HCT116 (cell line): ENCODE data around the gene VPS37B. TPM values are rescaled to one million over a fixed set of nuclear protein-coding genes. Genes with fewer than 3 reads are reported as not detected.
A peak's percentile ranks its signal among the peaks of the same experiment; 100 is the strongest.

ENCODE experiments used
- ATAC-seq: fragments of 200-7000 bp; cut with Tn5 transposase; 2 replicates; pipeline ENCODE4 v1.9.1; 2020; ENCODE audit warnings: mild to moderate bottlenecking, moderate library complexity
- BruUV-seq: library from RNA; stranded (reverse); fragments of 400-500 nt; replicated peaks from 2 replicates; lab custom pipeline; 2021; lab: Mats Ljungman, UMichigan
- CTCF ChIA-PET: fragments of 300-600 bp; sonication (Branson Sonifier 250); formaldehyde crosslinking; loops from one replicate; lab custom pipeline; 2021; ENCODE audit warnings: antibody characterized with exemption; lab: Charles Lee
- POLR2A ChIA-PET: fragments of 300-600, 350-600 bp; sonication (Branson Sonifier 250); formaldehyde crosslinking; loops from one replicate; lab custom pipeline; 2021; ENCODE audit warnings: antibody characterized with exemption; lab: Charles Lee
- RAD21 ChIA-PET, 2 experiments: fragments of 300-600 bp; sonication (Branson Sonifier 250); formaldehyde crosslinking; loops; one replicate each; lab custom pipeline; 2023; ENCODE audit warnings: low total read pairs in 2 of 2; ENCODE audit not compliant: uncharacterized antibody in 2 of 2, unreplicated experiment in 2 of 2, low non-redundant PET in 1 of 2; lab: Charles Lee
- DNase-seq: peaks from one replicate; pipeline ENCODE4 v3.0.0-alpha.2; 2010; ENCODE audit warnings: low read depth, low spot score
- H2AFZ ChIP-seq: fragments of 200-600 bp; shearing (Covaris generic), sonication (generic); 2 replicates; pipeline ENCODE4 v1.6.1; 2017; ENCODE audit warnings: low read depth, mixed run types, mixed read lengths, antibody characterized with exemption, low read length; ENCODE audit not compliant: poor library complexity, severe bottlenecking
- H3K27ac ChIP-seq: 2 replicates; pipeline ENCODE4 v1.5.1; 2012; ENCODE audit warnings: low read depth, low read length
- H3K27me3 ChIP-seq: fragments of 200-600 bp; sonication (generic); 2 replicates; pipeline ENCODE4 v1.6.1; 2016; ENCODE audit warnings: mixed run types, low read length, mixed read lengths; ENCODE audit not compliant: insufficient read depth
- H3K36me3 ChIP-seq, 2 experiments: fragments of 200-500 bp in 1 of 2; fragments of 200-600 bp in 1 of 2; sonication (Bioruptor generic) in 1 of 2; sonication (generic) in 1 of 2; 2 replicates each; pipeline versions ENCODE4 v1.5.1 to v1.6.1; 2014 to 2016; ENCODE audit warnings: low read length in 2 of 2, inconsistent platforms in 1 of 2, mixed read lengths in 1 of 2, mixed run types in 1 of 2; ENCODE audit not compliant: insufficient read depth in 2 of 2, control insufficient read depth in 1 of 2
- H3K4me1 ChIP-seq, 2 experiments: fragments of 200-600 bp in 1 of 2; sonication (generic) in 1 of 2; 2 replicates each; pipeline versions ENCODE4 v1.5.1 to v1.6.1; 2012 to 2017; ENCODE audit warnings: low read length in 2 of 2, inconsistent platforms in 1 of 2, mild to moderate bottlenecking in 1 of 2, mixed read lengths in 1 of 2, mixed run types in 1 of 2, moderate library complexity in 1 of 2; ENCODE audit not compliant: insufficient read depth in 2 of 2, control insufficient read depth in 1 of 2
- H3K4me2 ChIP-seq: fragments of 200-600 bp; sonication (generic); 2 replicates; pipeline ENCODE4 v1.6.1; 2017; ENCODE audit warnings: mixed run types, low read length, mixed read lengths
- H3K4me3 ChIP-seq, 2 experiments: fragments of 200-600 bp in 1 of 2; sonication (generic) in 1 of 2; replicated peaks in 1 of 2; 2 replicates each; pipeline ENCODE4 v1.5.1; 2011 to 2016; ENCODE audit warnings: low read length in 2 of 2, control low read depth in 1 of 2, low read depth in 1 of 2, mild to moderate bottlenecking in 1 of 2, mixed read lengths in 1 of 2, mixed run types in 1 of 2
- H3K79me2 ChIP-seq: fragments of 200-600 bp; sonication (generic); 2 replicates; pipeline ENCODE4 v1.6.1; 2017; ENCODE audit warnings: mild to moderate bottlenecking, mixed run types, low read length, moderate library complexity, mixed read lengths; ENCODE audit not compliant: insufficient read depth
- H3K9ac ChIP-seq: fragments of 200-600 bp; sonication (generic); 2 replicates; pipeline ENCODE4 v1.6.1; 2016; ENCODE audit warnings: low read length, mixed read lengths
- H3K9me2 ChIP-seq: fragments of 200-600 bp; sonication (generic), shearing (Covaris generic); 2 replicates; pipeline ENCODE4 v1.6.1; 2017; ENCODE audit warnings: mixed run types, mild to moderate bottlenecking, moderate library complexity; ENCODE audit not compliant: insufficient read depth
- H3K9me3 ChIP-seq, 2 experiments: fragments of 200-500 bp in 1 of 2; fragments of 200-600 bp in 1 of 2; sonication (Bioruptor generic) in 1 of 2; sonication (generic) in 1 of 2; 2 replicates each; pipeline ENCODE4 v1.6.1; 2014 to 2017; ENCODE audit warnings: low read length in 2 of 2, mixed read lengths in 2 of 2, inconsistent platforms in 1 of 2, low read depth in 1 of 2, mild to moderate bottlenecking in 1 of 2, mixed run types in 1 of 2, moderate library complexity in 1 of 2; ENCODE audit not compliant: control insufficient read depth in 1 of 2, insufficient read depth in 1 of 2
- H4K20me1 ChIP-seq: fragments of 200-600 bp; sonication (generic), shearing (Covaris generic); 2 replicates; pipeline ENCODE4 v1.6.1; 2017; ENCODE audit warnings: mixed run types, mild to moderate bottlenecking, moderate library complexity; ENCODE audit not compliant: insufficient read depth
- CEBPB ChIP-seq: IDR thresholded peaks from 2 replicates; pipeline ENCODE4 v1.6.1; 2012; ENCODE audit warnings: low read depth
- ELF1 ChIP-seq: IDR thresholded peaks from 2 replicates; pipeline ENCODE4 v1.6.1; 2012; ENCODE audit warnings: low read depth, borderline replicate concordance
- EZH2phosphoT487 ChIP-seq: fragments of 200-600 bp; IDR thresholded peaks from 2 replicates; pipeline ENCODE4 v1.6.1; 2018; ENCODE audit warnings: antibody characterized with exemption, borderline replicate concordance
- FOSL1 ChIP-seq: IDR thresholded peaks from 2 replicates; pipeline ENCODE4 v1.6.1; 2012; ENCODE audit warnings: low read depth
- POLR2A ChIP-seq: IDR thresholded peaks from 2 replicates; pipeline ENCODE4 v1.7.0; 2011; ENCODE audit warnings: borderline replicate concordance; ENCODE audit not compliant: insufficient read depth, insufficient read length; ENCODE audit errors: extremely low read depth
- SRF ChIP-seq: IDR thresholded peaks from 2 replicates; pipeline ENCODE4 v1.6.1; 2012; ENCODE audit warnings: low read depth
- TCF7L2 ChIP-seq: IDR thresholded peaks from 2 replicates; pipeline ENCODE4 v1.7.0; 2011; ENCODE audit warnings: borderline replicate concordance, inconsistent platforms; ENCODE audit not compliant: insufficient read depth, insufficient read length; ENCODE audit errors: extremely low read depth
- intact Hi-C: fragments of 100-400 bp; cut with micrococcal nuclease; formaldehyde crosslinking; loops from 2 replicates; pipeline ENCODE4 v1.10.0; 2022
- total RNA-seq: library from RNA; stranded (reverse); gene quantifications from one replicate; pipeline ENCODE4 v1.2.1, GENCODE V29; 2021; ENCODE audit not compliant: unreplicated experiment
- TF ChIP-seq, protein P1 (sequence below): IDR thresholded peaks from 2 replicates; pipeline ENCODE4 v1.6.1; 2012
- TF ChIP-seq, protein P2 (sequence below): IDR thresholded peaks from 2 replicates; pipeline ENCODE4 v1.6.1; 2011; ENCODE audit warnings: mild to moderate bottlenecking, low read length, moderate library complexity; ENCODE audit not compliant: insufficient replicate concordance; ENCODE audit errors: extremely low read depth

The VPS37B gene
- total RNA-seq, 1 experiment from 2014 or later: 55.0 TPM

DNA sequence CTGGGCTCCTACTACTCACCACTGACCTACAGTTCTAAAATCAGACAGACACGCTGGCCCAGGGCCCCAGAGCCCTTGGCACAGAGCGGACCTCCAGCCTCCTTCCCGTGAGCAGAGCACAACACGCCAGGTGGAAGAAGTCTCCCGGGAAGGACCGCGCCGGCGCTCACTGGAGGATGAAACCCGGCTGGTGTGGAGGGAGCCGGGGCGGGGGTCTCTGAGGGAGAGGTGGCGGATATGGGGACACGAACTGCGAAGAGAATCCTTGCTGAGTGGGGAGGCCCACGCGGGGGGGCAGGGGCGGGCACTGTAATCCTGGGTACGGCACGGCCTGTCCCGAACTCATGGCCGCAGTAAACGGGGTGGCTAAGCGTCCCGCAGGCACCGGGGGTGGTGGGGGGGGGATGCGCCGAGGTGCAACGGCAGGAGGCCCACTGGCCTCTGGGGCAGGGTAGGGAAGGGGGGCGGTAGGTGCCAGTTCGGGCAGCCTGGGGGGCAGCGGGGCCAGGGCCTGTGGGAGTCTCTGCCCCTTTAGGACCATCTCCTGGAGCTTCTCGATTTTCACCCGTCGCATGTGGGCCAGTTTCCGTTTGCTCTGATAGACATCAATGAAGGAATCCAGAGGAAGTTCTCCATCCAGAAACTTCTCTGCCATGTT, 28.8 kb downstream of the VPS37B start:
- no peak overlapping the region for H3K4me3 ChIP-seq
- ChIA-PET CTCF (interaction anchor here (1.0 kb wide), 1 partner anchor 13 kb away, joined by 3 read pairs; no protein-coding TSS in a partner anchor), POLR2A (no interaction called here), RAD21 (no interaction called here)
- no peak for ATAC-seq
- H4K20me1 ChIP-seq: no peaks in the 10 kb centered on the region; the same call in 1 of the 2 replicates
- H3K9ac ChIP-seq: no peak overlapping the region
- no peak overlapping the region for H3K4me2 ChIP-seq
- H2AFZ ChIP-seq: no peak overlapping the region
- no peak overlapping the region for H3K27ac ChIP-seq
- intact Hi-C loops: no loop called here
- H3K9me2 ChIP-seq: no peaks in the 10 kb centered on the region
- no peaks in the 10 kb centered on the region for H3K9me3 ChIP-seq
- H3K36me3 ChIP-seq: peaks cover 16 to 30% of the 10 kb centered on the region in 2 experiments; a peak in 3 of 4 replicates
- BruUV-seq: no TSS peak
- TF ChIP-seq EZH2phosphoT487: no peak
- H3K27me3 ChIP-seq: no peaks in the 10 kb centered on the region
- peaks cover 29% of the 10 kb centered on the region for H3K79me2 ChIP-seq
- DNase-seq: no peak
- H3K4me1 ChIP-seq: no peaks in the 10 kb centered on the region

DNA sequence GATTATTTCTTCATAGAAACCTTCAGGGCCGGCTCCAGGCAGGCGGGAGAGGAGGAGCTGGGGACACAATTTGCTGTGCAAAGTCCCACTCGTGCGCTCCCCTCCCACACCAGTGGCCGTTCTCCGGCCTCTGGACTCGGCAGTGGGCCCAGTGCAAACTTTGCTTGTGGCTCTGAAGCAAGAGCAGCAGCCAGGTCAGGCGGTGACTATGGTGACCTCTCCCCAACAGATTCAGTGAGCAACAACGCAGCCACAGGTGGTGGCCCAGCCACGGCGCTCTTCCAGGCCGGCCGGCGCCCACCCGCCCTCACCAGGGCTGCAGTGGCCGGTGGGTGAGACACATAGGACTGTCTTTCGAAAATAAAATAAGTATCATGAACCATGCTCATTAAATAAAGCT, 29.5 kb downstream of the VPS37B start:
- TSS peak; percentile 25 for BruUV-seq
- H3K4me1 ChIP-seq: no peaks in the 10 kb centered on the region
- H3K36me3 ChIP-seq: peaks cover 16 to 30% of the 10 kb centered on the region in 2 experiments; a peak in 3 of 4 replicates
- no peak overlapping the region for H3K9ac ChIP-seq
- peaks cover 22% of the 10 kb centered on the region for H3K79me2 ChIP-seq
- H3K27me3 ChIP-seq: no peaks in the 10 kb centered on the region
- no peaks in the 10 kb centered on the region for H3K9me3 ChIP-seq
- ChIA-PET POLR2A (no interaction called here), CTCF (interaction anchor here (1.4 kb wide), 1 partner anchor 14 kb away, joined by 3 read pairs; no protein-coding TSS in a partner anchor), RAD21 (no interaction called here)
- TF ChIP-seq, protein P1, sequence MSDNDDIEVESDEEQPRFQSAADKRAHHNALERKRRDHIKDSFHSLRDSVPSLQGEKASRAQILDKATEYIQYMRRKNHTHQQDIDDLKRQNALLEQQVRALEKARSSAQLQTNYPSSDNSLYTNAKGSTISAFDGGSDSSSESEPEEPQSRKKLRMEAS: no peak
- TF ChIP-seq, protein P2, sequence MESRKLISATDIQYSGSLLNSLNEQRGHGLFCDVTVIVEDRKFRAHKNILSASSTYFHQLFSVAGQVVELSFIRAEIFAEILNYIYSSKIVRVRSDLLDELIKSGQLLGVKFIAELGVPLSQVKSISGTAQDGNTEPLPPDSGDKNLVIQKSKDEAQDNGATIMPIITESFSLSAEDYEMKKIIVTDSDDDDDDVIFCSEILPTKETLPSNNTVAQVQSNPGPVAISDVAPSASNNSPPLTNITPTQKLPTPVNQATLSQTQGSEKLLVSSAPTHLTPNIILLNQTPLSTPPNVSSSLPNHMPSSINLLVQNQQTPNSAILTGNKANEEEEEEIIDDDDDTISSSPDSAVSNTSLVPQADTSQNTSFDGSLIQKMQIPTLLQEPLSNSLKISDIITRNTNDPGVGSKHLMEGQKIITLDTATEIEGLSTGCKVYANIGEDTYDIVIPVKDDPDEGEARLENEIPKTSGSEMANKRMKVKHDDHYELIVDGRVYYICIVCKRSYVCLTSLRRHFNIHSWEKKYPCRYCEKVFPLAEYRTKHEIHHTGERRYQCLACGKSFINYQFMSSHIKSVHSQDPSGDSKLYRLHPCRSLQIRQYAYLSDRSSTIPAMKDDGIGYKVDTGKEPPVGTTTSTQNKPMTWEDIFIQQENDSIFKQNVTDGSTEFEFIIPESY: no peak
- TF ChIP-seq TCF7L2 (no peak), SRF (no peak), ELF1 (no peak), POLR2A (no peak), EZH2phosphoT487 (no peak), CEBPB (no peak), FOSL1 (no peak)
- H3K27ac ChIP-seq: no peak overlapping the region
- intact Hi-C loops: no loop called here
- no peaks in the 10 kb centered on the region for H3K9me2 ChIP-seq
- no peak overlapping the region for H3K4me2 ChIP-seq
- no peak overlapping the region for H3K4me3 ChIP-seq
- no peak for ATAC-seq
- H4K20me1 ChIP-seq: no peaks in the 10 kb centered on the region; the same call in 1 of the 2 replicates
- DNase-seq: no peak
- no peak overlapping the region for H2AFZ ChIP-seq
